OCI-M1 (cell line): ENCODE data around the gene CREB5.
"Not testable (repeated sequence)": the region's sequence is repeated elsewhere in the genome, so short reads cannot be mapped to it uniquely, and the experiment has no call there.

Experiments
- DNase-seq: peaks from one replicate; lab custom pipeline; 2025; lab: John Stamatoyannopoulos, UW

CREB5 gene

GRCh38 chr7:28776463-28777157 lies 364.3 kb downstream of the CREB5 start:
- no peak for DNase-seq

GRCh38 chr7:28778786-28779185 lies 366.5 kb downstream of the CREB5 start:
- no peak for DNase-seq

- DNase-seq = no peak
Observed at GRCh38 chr7:28779954-28780353, 367.6 kb downstream of the CREB5 start.

GRCh38 chr7:28782362-28782761 lies 370.0 kb downstream of the CREB5 start:
- DNase-seq = no peak

- no peak for DNase-seq
Observed at GRCh38 chr7:28784171-28784902, 372.0 kb downstream of the CREB5 start.

GRCh38 chr7:28785041-28785995 lies 373.0 kb downstream of the CREB5 start:
- DNase-seq = no peak

GRCh38 chr7:28786156-28786555 lies 373.8 kb downstream of the CREB5 start:
- not testable (repeated sequence) for DNase-seq

GRCh38 chr7:28787106-28787505 lies 374.8 kb downstream of the CREB5 start:
- DNase-seq = no peak

GRCh38 chr7:28790467-28790866 lies 378.1 kb downstream of the CREB5 start:
- no peak for DNase-seq

- DNase-seq = no peak
Observed at GRCh38 chr7:28792858-28793257, 380.5 kb downstream of the CREB5 start.

- no peak for DNase-seq
Observed at GRCh38 chr7:28793381-28794085, 381.2 kb downstream of the CREB5 start.

GRCh38 chr7:28798274-28798673 lies 386.0 kb downstream of the CREB5 start:
- DNase-seq = no peak

- no peak for DNase-seq
Observed at GRCh38 chr7:28799619-28800018, 387.3 kb downstream of the CREB5 start.

- no peak for DNase-seq
Observed at GRCh38 chr7:28800150-28800549, 387.8 kb downstream of the CREB5 start.

- no peak for DNase-seq
Observed at GRCh38 chr7:28802450-28802849, 390.1 kb downstream of the CREB5 start.

GRCh38 chr7:28804157-28804556 lies 391.8 kb downstream of the CREB5 start:
- DNase-seq = no peak

GRCh38 chr7:28804990-28805389 lies 392.7 kb downstream of the CREB5 start:
- no peak for DNase-seq

GRCh38 chr7:28806841-28807240 lies 394.5 kb downstream of the CREB5 start:
- no peak for DNase-seq

GRCh38 chr7:28807396-28807994 lies 395.2 kb downstream of the CREB5 start:
- no peak for DNase-seq

GRCh38 chr7:28808796-28809533 lies 396.6 kb downstream of the CREB5 start:
- DNase-seq = no peak

- DNase-seq = no peak
Observed at GRCh38 chr7:28811008-28811407, 398.7 kb downstream of the CREB5 start.
